ENCODE data around the gene TREH. TPM values are rescaled to one million over a fixed set of nuclear protein-coding genes. Genes with fewer than 3 reads are reported as not detected.
A peak's percentile ranks its signal among the peaks of the same experiment; 100 is the strongest.

TREH gene
- total and polyA plus RNA-seq, 2 of the 8 experiments (the other 6 are each of a cell fraction or from before 2014, with no cell fraction given): 0.03 TPM; not detected in 1

DNA sequence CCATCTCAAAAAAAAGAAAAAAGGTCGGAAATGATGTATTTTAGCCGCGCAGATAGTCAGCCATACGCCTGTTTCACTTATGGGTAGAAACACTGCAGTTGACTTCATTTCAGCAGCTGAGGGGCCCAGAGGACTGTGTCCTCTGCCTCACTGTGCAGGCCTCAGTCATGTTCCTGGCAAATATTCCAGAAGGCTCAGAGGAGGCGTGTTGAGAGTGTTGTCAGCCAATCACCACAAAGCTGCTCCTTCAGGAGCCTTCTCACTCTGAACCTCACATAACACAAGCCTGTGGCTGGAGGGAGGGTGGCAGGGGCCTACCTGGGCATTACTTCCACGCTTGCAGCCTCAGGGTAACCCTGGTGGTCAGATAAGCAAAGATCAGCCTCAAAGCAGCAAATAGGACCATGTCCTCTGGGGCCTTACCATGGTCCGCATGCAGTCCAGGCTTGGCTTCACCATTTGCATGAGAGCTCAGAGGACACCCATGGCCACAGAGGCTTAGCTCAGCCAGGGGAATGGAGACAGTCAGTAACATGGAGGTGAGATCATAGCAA is 17.3 kb upstream of the TREH start:
- Histone ChIP-seq H3K18ac (ENCODE audit: extremely low read depth, low read length) (peak overlapping the region; percentile 80), H4K20me1 (replicated peaks in 1 of 2; ENCODE audit: control insufficient read depth in 1 of 2, insufficient read depth in 2 of 2, low read length in 2 of 2) (no peaks in the 10 kb centered on the region), H3K4me2 (ENCODE audit: insufficient read depth in 1 of 2, low read depth in 2 of 2, low read length in 2 of 2) (no peak overlapping the region), H3K23me2 (ENCODE audit: low read depth, low read length) (no peaks in the 10 kb centered on the region), H3K27ac (ENCODE audit: low read depth, low read length) (no peak overlapping the region), H3K56ac (replicated peaks; ENCODE audit: insufficient read length, low read depth, low read length) (no peak overlapping the region), H3K36me3 (ENCODE audit: control insufficient read depth in 2 of 4, insufficient read depth in 4 of 4, low read length in 3 of 4) (no peaks in the 10 kb centered on the region), H3K27me3 (replicated peaks in 1 of 4; ENCODE audit: control insufficient read depth in 3 of 4, extremely low read depth in 1 of 4, insufficient read depth in 3 of 4, low read length in 3 of 4) (no peaks in the 10 kb centered on the region), H3K14ac (ENCODE audit: insufficient read length) (no peak overlapping the region), H2BK15ac (ENCODE audit: low read length) (peak overlapping the region; percentile 74), H2BK120ac (replicated peaks; ENCODE audit: low read depth, low read length) (peak overlapping the region; percentile 3), H3K9me3 (ENCODE audit: insufficient read depth in 2 of 2, low read depth in 1 of 2, low read length in 1 of 2) (peaks cover 6 to 7% of the 10 kb centered on the region in 2 experiments; a peak in 3 of 4 replicates), H4K91ac (replicated peaks; ENCODE audit: insufficient read length, low read length) (peak overlapping the region; percentile 63), H2AK5ac (ENCODE audit: low read depth, low read length) (peak overlapping the region; percentile 82; the same call in 1 of the 2 replicates), H4K8ac (ENCODE audit: extremely low read depth, insufficient read depth, low read length) (no peak overlapping the region), H2BK12ac (ENCODE audit: low read depth, low read length) (peak overlapping the region; percentile 99; the same call in 1 of the 2 replicates), H3K4me1 (replicated peaks in 1 of 4; ENCODE audit: control insufficient read depth in 3 of 4, insufficient read depth in 4 of 4, low read length in 3 of 4) (peaks cover 0 to 18% (median 6%) of the 10 kb centered on the region in 4 experiments; a peak in 6 of 7 replicates), H4K5ac (ENCODE audit: insufficient read length, low read depth, low read length) (no peak overlapping the region), H2AFZ (ENCODE audit: low read length) (0 out of 2 replicates have a peak overlapping the region, but pooled peaks have one; percentile 38), H3K23ac (ENCODE audit: insufficient read length) (no peak overlapping the region), H2BK5ac (ENCODE audit: low read depth, low read length) (peak overlapping the region; percentile 29; the same call in 1 of the 2 replicates), H3K79me2 (ENCODE audit: control insufficient read depth in 1 of 2, insufficient read depth in 2 of 2, low read length in 2 of 2) (no peaks in the 10 kb centered on the region), H2BK20ac (ENCODE audit: low read length) (peak overlapping the region; percentile 23; the same call in 1 of the 2 replicates), H3K79me1 (ENCODE audit: low read depth, low read length) (no peaks in the 10 kb centered on the region), H3K9ac (replicated peaks in 1 of 4; ENCODE audit: extremely low read depth in 1 of 4, low read depth in 3 of 4, low read length in 3 of 4) (no peak overlapping the region), H3K4me3 (ENCODE audit: extremely low read depth in 1 of 4, insufficient read depth in 2 of 4, low read depth in 3 of 4, low read length in 4 of 4) (no peak overlapping the region), H3K4ac (replicated peaks; ENCODE audit: insufficient read length, low read depth, low read length) (no peak overlapping the region)
- no peak for FAIRE-seq
- no peak for DNase-seq (ENCODE audit: low read depth in 1 of 2, low spot score in 2 of 2)
- ChIA-PET POLR2A (ENCODE audit: partially characterized antibody) (interaction anchor here (0.6 to 7.0 kb wide), 10 partner anchors 9 to 95 kb away, joined by 3 to 46 read pairs (median 4); partner anchors contain the start of gene DDX6), CTCF (ENCODE audit: partially characterized antibody) (interaction anchor here (0.6 to 11.0 kb wide), 21 partner anchors 9 to 226 kb away, joined by 3 to 102 read pairs (median 3); partner anchors contain the start of gene TREH)
- 90% methylated on average over 7 of the region's 7 CpGs; no CpG with 5 or more reads in 1 of the 2 experiments for WGBS, 2 experiments (ENCODE audit: extremely low coverage in 1 of 2, insufficient coverage in 1 of 2, insufficient read length in 1 of 2, insufficient replicate concordance in 2 of 2, low coverage in 1 of 2, low lambda C conversion rate in 2 of 2, missing lambda C conversion rate in 1 of 2)
- TF ChIP-seq, protein P1, sequence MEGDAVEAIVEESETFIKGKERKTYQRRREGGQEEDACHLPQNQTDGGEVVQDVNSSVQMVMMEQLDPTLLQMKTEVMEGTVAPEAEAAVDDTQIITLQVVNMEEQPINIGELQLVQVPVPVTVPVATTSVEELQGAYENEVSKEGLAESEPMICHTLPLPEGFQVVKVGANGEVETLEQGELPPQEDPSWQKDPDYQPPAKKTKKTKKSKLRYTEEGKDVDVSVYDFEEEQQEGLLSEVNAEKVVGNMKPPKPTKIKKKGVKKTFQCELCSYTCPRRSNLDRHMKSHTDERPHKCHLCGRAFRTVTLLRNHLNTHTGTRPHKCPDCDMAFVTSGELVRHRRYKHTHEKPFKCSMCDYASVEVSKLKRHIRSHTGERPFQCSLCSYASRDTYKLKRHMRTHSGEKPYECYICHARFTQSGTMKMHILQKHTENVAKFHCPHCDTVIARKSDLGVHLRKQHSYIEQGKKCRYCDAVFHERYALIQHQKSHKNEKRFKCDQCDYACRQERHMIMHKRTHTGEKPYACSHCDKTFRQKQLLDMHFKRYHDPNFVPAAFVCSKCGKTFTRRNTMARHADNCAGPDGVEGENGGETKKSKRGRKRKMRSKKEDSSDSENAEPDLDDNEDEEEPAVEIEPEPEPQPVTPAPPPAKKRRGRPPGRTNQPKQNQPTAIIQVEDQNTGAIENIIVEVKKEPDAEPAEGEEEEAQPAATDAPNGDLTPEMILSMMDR (IDR thresholded peaks at IDR 0.05; ENCODE audit: control extremely low read depth in 1 of 3, insufficient read depth in 1 of 3, low read depth in 1 of 3, low read length in 3 of 3): peak in 2 of 3 experiments; percentile 26 to 44; a peak in 3 of 4 replicates
- TF ChIP-seq RAD21 (IDR thresholded peaks at IDR 0.05 in 1 of 2, conservative IDR thresholded peaks at IDR 0.05 in 1 of 2; ENCODE audit: low read depth in 2 of 2, low read length in 2 of 2) (peak in 1 of 2 experiments; percentile 13; a peak in 1 of 4 replicates), CBX5 (IDR thresholded peaks at IDR 0.05; ENCODE audit: low read depth, low read length) (no peak)
